Loucy (cell line): Measurements from ENCODE around the gene DDA1.

Source experiments
- H2AFZ ChIP-seq: fragments of 200-600 bp; sonication (generic); 2 replicates; pipeline ENCODE4 v1.6.0; 2016; ENCODE audit warnings: antibody characterized with exemption, mild to moderate bottlenecking, low read length, moderate library complexity
- H3F3A ChIP-seq: fragments of 200-600 bp; 2 replicates; pipeline ENCODE4 v1.6.0; 2016; ENCODE audit warnings: antibody characterized with exemption, low read depth, mild to moderate bottlenecking
- H3K27me3 ChIP-seq: fragments of 200-600 bp; sonication (generic); 2 replicates; pipeline ENCODE4 v1.6.1; 2014; ENCODE audit warnings: low read length, mild to moderate bottlenecking; ENCODE audit not compliant: insufficient read depth, poor library complexity, severe bottlenecking
- H3K36me3 ChIP-seq: fragments of 200-600 bp; sonication (generic); 2 replicates; pipeline ENCODE4 v1.6.1; 2016; ENCODE audit warnings: low read length; ENCODE audit not compliant: insufficient read depth
- H3K4me1 ChIP-seq: fragments of 200-600 bp; sonication (generic); 2 replicates; pipeline ENCODE4 v1.5.1; 2014; ENCODE audit warnings: low read length, mild to moderate bottlenecking; ENCODE audit not compliant: insufficient read depth, poor library complexity, severe bottlenecking
- H3K4me2 ChIP-seq: fragments of 200-600 bp; sonication (generic); 2 replicates; pipeline ENCODE4 v1.6.0; 2014; ENCODE audit warnings: antibody characterized with exemption, low read length, low read depth, mild to moderate bottlenecking; ENCODE audit not compliant: poor library complexity, severe bottlenecking
- H3K4me3 ChIP-seq: fragments of 200-600 bp; sonication (generic); 2 replicates; pipeline ENCODE4 v1.5.1; 2014; ENCODE audit warnings: low read length, mild to moderate bottlenecking, mixed read lengths; ENCODE audit not compliant: poor library complexity, severe bottlenecking
- H3K79me2 ChIP-seq: fragments of 200-600 bp; sonication (generic); 2 replicates; pipeline ENCODE4 v1.6.1; 2014; ENCODE audit warnings: low read length; ENCODE audit not compliant: insufficient read depth
- H3K9ac ChIP-seq: fragments of 200-600 bp; sonication (generic); 2 replicates; pipeline ENCODE4 v1.6.0; 2014; ENCODE audit warnings: mild to moderate bottlenecking, low read depth, low read length, moderate library complexity; ENCODE audit not compliant: poor library complexity, severe bottlenecking
- H3K9me2 ChIP-seq: fragments of 200-600 bp; sonication (generic); replicated peaks from 2 replicates; pipeline ENCODE4 v1.6.1; 2016; ENCODE audit warnings: low read depth, low read length, mixed read lengths
- H3K9me3 ChIP-seq: fragments of 200-600 bp; sonication (generic); 2 replicates; pipeline ENCODE4 v1.6.1; 2014; ENCODE audit warnings: mild to moderate bottlenecking, antibody characterized with exemption, low read length, low read depth; ENCODE audit not compliant: insufficient read depth
- H4K20me1 ChIP-seq: fragments of 200-600 bp; sonication (generic); 2 replicates; pipeline ENCODE4 v1.6.0; 2014; ENCODE audit warnings: antibody characterized with exemption, low read length, mild to moderate bottlenecking; ENCODE audit not compliant: insufficient read depth, poor library complexity, severe bottlenecking
- EZH2phosphoT487 ChIP-seq: fragments of 200-600 bp; IDR thresholded peaks from 2 replicates; pipeline ENCODE4 v1.6.1; 2018; ENCODE audit warnings: antibody characterized with exemption, mild to moderate bottlenecking, moderate library complexity, borderline replicate concordance
- TF ChIP-seq, protein P1 (sequence below): fragments of 200-600 bp; sonication (generic); conservative IDR thresholded peaks from 2 replicates; pipeline ENCODE4 v1.5.1; 2014; ENCODE audit warnings: mild to moderate bottlenecking, antibody characterized with exemption, low read length

The DDA1 gene

DNA sequence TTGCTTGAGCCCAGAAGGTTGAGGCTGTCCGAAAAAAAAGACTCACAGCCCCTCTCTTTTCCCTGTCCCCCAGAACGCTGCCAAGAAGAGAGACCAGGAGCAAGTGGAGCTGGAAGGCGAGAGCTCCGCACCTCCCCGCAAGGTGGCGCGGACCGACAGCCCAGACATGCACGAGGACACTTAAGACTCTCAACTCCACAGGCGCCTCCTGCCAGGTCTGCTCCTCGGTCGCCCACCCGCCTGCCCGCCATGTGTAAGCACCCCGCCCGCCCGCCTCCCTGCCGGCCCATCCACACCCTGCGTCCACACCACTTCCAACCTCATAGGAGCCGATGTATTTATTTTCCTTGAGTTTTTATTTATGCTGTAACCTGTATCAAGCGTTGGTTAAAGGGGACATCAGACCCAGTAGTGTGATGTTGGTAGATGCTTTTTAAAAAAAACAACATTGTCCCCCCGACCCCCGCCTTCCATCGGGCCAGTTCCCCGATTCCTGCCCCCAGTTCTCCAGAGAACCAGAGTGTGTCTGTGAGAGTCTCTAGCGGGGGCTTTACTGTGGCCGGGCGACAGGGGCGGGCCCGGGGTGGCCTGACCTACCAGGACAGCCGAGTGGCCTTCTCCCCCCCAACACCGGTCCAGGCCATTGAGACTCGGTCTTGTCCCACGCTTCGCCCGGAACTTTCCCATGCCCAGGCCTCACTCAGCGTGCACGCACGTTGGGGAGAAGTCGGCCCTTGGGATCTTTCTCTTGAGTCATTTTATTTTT, 10.3 kb downstream of the DDA1 start:
- H3K79me2 ChIP-seq, result no peaks in the 10 kb centered on the region
- H3K27me3 ChIP-seq, result no peaks in the 10 kb centered on the region
- H3K9me2 ChIP-seq, result no peaks in the 10 kb centered on the region
- no peaks in the 10 kb centered on the region for H3K9me3 ChIP-seq
- TF ChIP-seq, protein P1, sequence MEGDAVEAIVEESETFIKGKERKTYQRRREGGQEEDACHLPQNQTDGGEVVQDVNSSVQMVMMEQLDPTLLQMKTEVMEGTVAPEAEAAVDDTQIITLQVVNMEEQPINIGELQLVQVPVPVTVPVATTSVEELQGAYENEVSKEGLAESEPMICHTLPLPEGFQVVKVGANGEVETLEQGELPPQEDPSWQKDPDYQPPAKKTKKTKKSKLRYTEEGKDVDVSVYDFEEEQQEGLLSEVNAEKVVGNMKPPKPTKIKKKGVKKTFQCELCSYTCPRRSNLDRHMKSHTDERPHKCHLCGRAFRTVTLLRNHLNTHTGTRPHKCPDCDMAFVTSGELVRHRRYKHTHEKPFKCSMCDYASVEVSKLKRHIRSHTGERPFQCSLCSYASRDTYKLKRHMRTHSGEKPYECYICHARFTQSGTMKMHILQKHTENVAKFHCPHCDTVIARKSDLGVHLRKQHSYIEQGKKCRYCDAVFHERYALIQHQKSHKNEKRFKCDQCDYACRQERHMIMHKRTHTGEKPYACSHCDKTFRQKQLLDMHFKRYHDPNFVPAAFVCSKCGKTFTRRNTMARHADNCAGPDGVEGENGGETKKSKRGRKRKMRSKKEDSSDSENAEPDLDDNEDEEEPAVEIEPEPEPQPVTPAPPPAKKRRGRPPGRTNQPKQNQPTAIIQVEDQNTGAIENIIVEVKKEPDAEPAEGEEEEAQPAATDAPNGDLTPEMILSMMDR, result no peak
- no peak for TF ChIP-seq EZH2phosphoT487
- no peak overlapping the region for H3K9ac ChIP-seq
- H3K4me1 ChIP-seq, result no peaks in the 10 kb centered on the region
- no peak overlapping the region for H3K4me3 ChIP-seq
- no peaks in the 10 kb centered on the region for H4K20me1 ChIP-seq
- no peak overlapping the region for H2AFZ ChIP-seq
- no peaks in the 10 kb centered on the region for H3F3A ChIP-seq
- no peak overlapping the region for H3K4me2 ChIP-seq
- H3K36me3 ChIP-seq, result peaks cover 42% of the 10 kb centered on the region; the same call in 1 of the 2 replicates

DNA sequence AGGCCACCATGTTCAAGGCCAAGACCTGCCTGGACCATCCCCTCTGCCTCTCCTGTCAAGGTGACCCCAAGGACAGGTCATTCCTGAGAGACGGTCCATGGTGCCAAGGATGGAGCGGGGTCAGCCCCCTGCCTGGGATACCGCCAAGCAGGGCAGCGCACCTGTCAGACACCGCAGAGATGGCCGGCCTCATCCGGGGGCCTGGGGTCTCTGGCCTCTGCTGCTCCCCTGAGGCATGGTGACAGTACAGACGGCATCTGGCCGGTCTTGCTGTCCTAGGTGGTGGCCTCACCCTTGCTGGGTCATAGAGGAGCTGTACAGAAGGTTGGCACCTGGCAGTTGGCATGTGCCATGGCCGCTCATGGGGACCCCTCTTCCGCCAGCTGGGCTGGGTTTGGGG, 11.1 kb downstream of the DDA1 start:
- no peak overlapping the region for H2AFZ ChIP-seq
- no peaks in the 10 kb centered on the region for H4K20me1 ChIP-seq
- H3K79me2 ChIP-seq, result no peaks in the 10 kb centered on the region
- H3K4me3 ChIP-seq, result no peak overlapping the region
- no peak overlapping the region for H3K4me2 ChIP-seq
- H3K27me3 ChIP-seq, result no peaks in the 10 kb centered on the region
- H3K9ac ChIP-seq, result no peak overlapping the region
- H3K36me3 ChIP-seq, result peaks cover 39% of the 10 kb centered on the region; the same call in 1 of the 2 replicates
- H3K9me2 ChIP-seq, result no peaks in the 10 kb centered on the region
- no peaks in the 10 kb centered on the region for H3K9me3 ChIP-seq
- H3F3A ChIP-seq, result no peaks in the 10 kb centered on the region
- H3K4me1 ChIP-seq, result no peaks in the 10 kb centered on the region
- TF ChIP-seq EZH2phosphoT487, result no peak
- TF ChIP-seq, protein P1, result no peak

DNA sequence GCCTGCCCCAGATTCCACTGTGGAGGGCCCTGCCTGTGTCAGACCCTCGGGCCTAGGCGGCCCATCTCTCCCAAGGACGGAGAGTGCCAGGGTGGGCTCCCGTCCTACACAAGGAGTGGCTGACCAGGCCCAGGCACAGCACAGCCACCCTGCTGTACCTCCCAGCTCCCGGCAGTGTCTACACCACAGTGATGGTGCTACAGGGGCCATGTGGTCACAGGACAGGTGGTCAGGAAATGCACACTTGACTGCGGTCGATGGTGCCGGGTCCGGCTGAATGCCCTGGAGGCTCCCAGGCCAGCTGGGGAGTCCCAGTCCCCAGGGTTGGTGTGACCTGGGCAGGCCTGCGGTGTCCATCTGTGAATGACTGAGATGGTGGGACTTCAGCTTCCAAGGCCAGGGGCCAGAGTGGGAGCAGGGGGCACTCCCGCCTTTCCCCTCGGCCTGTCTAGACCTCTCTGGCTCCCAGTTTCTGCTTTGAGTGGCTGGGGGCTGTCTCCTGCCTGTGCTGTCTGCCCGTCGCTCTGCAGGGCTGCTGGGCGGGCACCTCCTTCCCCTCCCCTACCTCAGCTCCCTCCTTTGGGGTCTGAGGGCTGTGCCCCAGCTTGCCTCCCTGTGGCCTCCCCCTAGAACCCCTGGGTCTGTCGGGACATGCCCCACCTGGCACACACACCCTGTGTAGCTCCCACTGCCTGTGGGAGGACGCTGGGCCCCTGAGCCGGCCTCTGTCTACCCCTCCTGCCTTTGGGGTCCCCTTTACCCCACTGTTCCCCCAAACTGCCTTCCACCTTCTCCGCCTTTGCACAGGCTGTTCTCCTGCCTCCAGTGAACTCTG, 12.5 kb downstream of the DDA1 start:
- peaks cover 31% of the 10 kb centered on the region; the same call in 1 of the 2 replicates for H3K36me3 ChIP-seq
- no peaks in the 10 kb centered on the region for H3K4me1 ChIP-seq
- no peak overlapping the region for H2AFZ ChIP-seq
- H3K9ac ChIP-seq, result no peak overlapping the region
- no peaks in the 10 kb centered on the region for H3K79me2 ChIP-seq
- H3K4me2 ChIP-seq, result no peak overlapping the region
- no peaks in the 10 kb centered on the region for H3F3A ChIP-seq
- no peak for TF ChIP-seq EZH2phosphoT487
- TF ChIP-seq, protein P1, result no peak
- H3K27me3 ChIP-seq, result no peaks in the 10 kb centered on the region
- no peaks in the 10 kb centered on the region for H3K9me2 ChIP-seq
- H3K9me3 ChIP-seq, result no peaks in the 10 kb centered on the region
- H3K4me3 ChIP-seq, result no peak overlapping the region
- no peaks in the 10 kb centered on the region for H4K20me1 ChIP-seq
